ENCODE results near the gene MYBBP1A.

Gene MYBBP1A

DNA sequence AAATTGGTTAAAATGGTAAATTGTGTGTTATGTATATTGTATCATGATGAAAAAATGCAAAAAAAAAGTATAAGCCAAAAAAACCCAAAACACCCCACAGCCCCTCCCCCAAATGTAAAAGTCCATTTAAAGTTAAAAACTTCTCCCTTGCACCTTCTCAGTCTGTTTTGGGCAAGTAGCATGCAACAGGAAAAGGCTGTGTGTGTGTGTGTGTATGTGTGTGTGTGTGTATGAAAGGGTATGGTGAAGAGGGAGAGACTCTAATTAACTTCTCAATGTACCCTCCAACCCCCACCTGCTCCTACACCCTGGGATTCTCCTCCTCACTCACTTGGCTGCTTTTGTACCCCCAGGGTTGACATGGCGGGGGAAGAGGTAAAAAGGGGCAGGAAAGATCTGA is 14.4 kb upstream of the MYBBP1A start:
- ATAC-seq = no peak
- Mint-ChIP-seq H3K4me3 (no peak overlapping the region), H3K36me3 (ENCODE audit: low read depth) (no peaks in the 10 kb centered on the region), H3K4me1 (peaks cover 20% of the 10 kb centered on the region), H3K27me3 (peaks cover 9% of the 10 kb centered on the region), H3K27ac (no peak overlapping the region), H3K9me3 (no peaks in the 10 kb centered on the region)
- DNase-seq = no peak

DNA sequence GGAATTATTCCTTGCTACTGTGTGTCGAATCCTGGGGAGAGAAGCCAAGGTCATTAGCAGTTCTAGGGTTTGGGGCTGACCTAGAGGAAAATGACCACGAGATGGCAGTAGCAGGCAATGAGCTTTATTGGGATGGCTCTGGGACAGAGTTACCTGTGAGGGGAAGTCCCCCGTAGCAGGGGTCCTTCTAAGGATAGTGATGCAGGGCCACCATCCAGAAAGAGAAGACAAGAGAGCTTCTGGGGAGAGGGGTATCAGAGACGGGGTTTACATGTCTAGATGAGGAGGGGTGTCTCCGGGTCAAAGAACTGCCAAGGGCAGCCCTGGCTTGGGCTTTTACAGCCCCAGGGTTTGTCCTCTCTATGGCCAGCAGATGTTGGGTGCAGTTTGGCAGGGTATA is 11.6 kb upstream of the MYBBP1A start:
- Mint-ChIP-seq H3K4me1 (peaks cover 28% of the 10 kb centered on the region), H3K9me3 (no peaks in the 10 kb centered on the region), H3K27ac (no peak overlapping the region), H3K4me3 (no peak overlapping the region), H3K27me3 (peaks cover 3% of the 10 kb centered on the region), H3K36me3 (ENCODE audit: low read depth) (no peaks in the 10 kb centered on the region)
- ATAC-seq = peak; percentile 67
- DNase-seq = peak; percentile 62

DNA sequence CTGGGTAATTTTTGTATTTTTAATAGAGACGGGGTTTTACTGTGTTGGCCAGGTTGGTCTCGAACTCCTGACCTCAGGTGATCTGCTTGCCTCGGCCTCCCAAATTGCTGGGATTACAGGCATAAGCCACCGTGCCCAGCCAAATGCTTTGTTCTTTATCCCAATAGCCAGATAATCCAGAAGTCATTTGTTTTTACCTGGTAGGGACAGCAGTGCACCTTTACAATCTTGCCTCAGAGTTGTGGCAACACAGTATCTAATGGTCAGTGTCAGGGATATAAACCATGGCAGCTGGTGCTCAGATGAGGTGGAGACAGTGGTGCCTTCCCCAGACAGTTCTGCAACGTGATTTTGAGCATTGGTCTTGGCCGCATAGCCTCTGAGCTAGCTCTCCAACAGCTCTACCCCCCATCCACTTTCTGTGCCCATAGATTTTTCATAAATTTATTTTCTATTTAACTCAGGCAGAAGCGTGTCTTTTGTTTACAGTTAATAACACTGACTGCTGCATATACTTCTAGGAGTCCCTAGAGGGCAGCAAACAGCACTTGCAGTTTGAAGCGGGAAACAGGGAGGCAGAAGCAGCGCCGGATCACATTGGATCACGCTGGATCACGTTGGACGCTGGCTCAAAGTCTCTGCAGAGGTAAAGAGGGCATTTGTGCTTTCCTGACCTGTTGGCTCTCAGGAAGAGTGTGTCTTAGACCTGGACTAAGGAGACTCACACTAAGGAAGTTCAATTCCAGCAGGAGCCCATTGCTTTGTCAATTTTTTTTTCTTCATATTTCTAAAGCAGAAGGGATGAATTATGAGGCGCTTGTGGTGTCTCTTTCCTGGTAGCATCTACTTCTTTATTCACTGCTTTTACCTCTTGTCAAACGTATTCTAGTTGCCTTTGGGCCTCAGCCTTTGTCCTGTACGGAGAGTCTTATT is 10.3 kb upstream of the MYBBP1A start:
- H3K4me3 Mint-ChIP-seq = no peak overlapping the region
- no peaks in the 10 kb centered on the region for H3K9me3 Mint-ChIP-seq
- peak; percentile 52 for DNase-seq
- ATAC-seq = no peak
- H3K27me3 Mint-ChIP-seq = peaks cover 3% of the 10 kb centered on the region
- peaks cover 33% of the 10 kb centered on the region for H3K4me1 Mint-ChIP-seq
- H3K27ac Mint-ChIP-seq = peak overlapping the region; percentile 5
- no peaks in the 10 kb centered on the region for H3K36me3 Mint-ChIP-seq (ENCODE audit: low read depth)

DNA sequence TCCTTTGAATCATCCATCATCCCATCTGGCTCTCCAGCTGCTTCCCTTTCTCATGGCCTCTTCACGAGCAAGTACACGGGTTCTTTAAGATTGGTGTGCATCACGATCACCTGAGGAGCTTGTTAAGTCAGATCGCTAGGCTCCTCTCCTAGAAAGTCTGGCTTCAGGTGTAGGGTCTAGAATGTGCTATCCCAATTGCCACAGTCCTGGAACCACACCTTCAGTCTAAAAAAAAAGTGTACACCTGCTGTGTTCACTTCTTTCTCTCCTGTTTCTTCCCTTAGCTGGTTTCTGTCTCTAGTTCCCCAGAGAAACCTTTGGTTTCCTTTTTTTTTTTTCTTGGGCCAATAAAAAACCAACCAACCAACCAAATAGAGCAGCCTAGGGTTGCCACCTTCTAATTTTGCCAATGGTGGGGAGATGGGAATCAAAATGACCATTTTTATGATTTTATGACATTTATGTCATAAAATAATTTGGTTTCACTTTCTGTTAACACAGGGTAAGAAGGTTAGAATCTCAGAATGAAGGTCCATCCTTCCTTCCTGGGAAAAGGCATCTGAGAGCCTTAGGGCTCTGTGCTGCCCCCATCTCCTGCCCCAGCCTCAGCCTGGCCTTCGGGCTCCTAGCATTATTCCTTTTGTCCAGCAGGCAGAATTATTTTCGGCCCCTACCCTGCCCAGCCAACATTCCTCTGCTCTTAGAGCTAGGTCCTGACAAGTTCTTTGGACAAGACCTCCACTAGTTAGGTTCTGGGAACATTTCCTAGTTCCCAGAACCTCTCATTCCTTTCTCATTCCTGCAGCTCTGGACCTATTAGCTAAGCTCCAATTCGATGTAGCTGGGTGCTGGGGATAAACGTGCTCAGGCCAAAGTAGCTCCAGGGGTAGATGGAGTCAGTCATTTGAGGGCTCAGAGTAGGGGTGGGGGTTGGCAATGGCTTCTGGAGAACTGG is 7.1 kb upstream of the MYBBP1A start:
- Mint-ChIP-seq H3K27me3 (no peaks in the 10 kb centered on the region), H3K4me3 (no peak overlapping the region), H3K9me3 (no peaks in the 10 kb centered on the region), H3K4me1 (peaks cover 34% of the 10 kb centered on the region), H3K27ac (no peak overlapping the region), H3K36me3 (ENCODE audit: low read depth) (no peaks in the 10 kb centered on the region)
- DNase-seq = no peak
- no peak for ATAC-seq

DNA sequence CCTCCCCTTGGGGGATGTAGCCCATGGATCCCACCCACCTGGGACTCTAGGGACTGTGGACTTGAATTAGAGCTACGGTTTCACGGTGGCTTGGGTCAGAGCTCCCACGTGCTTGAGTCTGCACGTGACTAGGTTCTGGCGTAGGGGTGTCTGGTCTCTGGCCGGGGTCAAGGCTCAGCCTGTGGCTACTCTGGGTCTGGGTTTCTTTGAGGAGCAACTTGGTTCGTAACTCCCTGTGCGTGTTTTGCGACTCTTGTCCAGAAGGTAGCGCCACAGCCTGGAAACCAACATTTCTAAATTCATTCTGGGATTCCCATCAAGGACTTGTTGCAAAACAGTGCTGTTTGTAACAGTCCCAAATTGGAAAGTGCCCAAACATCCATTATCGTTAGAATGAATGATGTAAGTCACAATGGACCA is 5.7 kb upstream of the MYBBP1A start:
- H3K4me1 Mint-ChIP-seq = peaks cover 38% of the 10 kb centered on the region
- DNase-seq (no peak), ATAC-seq (no peak)
- H3K27ac Mint-ChIP-seq = no peak overlapping the region
- no peaks in the 10 kb centered on the region for H3K9me3 Mint-ChIP-seq
- no peak overlapping the region for H3K4me3 Mint-ChIP-seq
- no peaks in the 10 kb centered on the region for H3K36me3 Mint-ChIP-seq (ENCODE audit: low read depth)
- H3K27me3 Mint-ChIP-seq = no peaks in the 10 kb centered on the region

DNA sequence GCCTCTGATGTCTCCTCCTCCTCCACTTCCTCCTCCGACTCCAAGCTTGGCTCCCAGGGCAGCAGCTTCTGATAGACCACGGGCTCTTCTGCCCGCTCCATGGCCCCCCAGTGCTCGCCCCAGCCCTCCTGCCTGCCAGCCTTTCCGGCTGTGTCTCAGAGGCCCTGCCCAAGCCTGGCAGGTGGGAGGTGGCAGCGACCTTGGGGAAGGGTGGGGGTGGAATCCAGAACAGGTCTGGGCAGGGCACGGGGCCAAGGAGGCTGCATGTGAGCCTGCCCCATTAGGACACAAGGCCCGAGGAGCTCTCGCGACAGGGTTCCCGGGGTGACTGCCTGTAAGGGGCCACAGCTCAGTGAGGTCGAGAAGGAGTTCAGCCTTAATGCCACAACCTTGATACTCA is 5.2 kb upstream of the MYBBP1A start, which contains the start of gene GGT6:
Gene GGT6, minus strand, starts transcription at position 157 of the 400 bp plus-strand sequence. Its CDS starts 56 bp downstream, at position 101.
- Mint-ChIP-seq H3K4me1 (peaks cover 38% of the 10 kb centered on the region), H3K9me3 (no peaks in the 10 kb centered on the region), H3K4me3 (no peak within 1 kb of the TSS), H3K27me3 (no peaks in the 10 kb centered on the region), H3K27ac (no peak within 1 kb of the TSS), H3K36me3 (ENCODE audit: low read depth) (no peaks in the 10 kb centered on the region)
- DNase-seq (no peak), ATAC-seq (no peak)

DNA sequence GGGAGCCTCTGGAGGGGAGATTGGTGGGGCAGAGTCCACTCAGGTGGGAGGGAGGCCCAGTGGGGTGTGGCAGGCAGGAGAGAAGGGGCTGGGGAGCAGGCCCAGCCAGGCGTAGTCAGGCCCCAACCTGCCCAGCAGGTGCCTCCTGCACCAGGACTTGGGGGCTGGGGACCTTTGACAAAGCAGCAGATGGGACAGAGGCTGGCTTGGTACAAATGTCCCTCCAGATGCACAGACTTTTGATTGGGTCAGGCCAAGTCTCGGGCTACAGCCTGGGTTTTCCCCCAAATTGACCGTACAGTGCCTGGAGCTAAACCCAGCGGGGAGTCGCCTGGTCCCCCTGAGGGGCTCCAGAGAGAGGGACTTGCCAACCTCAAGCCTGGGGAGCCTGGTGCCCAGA is 4.8 kb upstream of the MYBBP1A start:
- no peak for DNase-seq
- H3K4me3 Mint-ChIP-seq = no peak overlapping the region

DNA sequence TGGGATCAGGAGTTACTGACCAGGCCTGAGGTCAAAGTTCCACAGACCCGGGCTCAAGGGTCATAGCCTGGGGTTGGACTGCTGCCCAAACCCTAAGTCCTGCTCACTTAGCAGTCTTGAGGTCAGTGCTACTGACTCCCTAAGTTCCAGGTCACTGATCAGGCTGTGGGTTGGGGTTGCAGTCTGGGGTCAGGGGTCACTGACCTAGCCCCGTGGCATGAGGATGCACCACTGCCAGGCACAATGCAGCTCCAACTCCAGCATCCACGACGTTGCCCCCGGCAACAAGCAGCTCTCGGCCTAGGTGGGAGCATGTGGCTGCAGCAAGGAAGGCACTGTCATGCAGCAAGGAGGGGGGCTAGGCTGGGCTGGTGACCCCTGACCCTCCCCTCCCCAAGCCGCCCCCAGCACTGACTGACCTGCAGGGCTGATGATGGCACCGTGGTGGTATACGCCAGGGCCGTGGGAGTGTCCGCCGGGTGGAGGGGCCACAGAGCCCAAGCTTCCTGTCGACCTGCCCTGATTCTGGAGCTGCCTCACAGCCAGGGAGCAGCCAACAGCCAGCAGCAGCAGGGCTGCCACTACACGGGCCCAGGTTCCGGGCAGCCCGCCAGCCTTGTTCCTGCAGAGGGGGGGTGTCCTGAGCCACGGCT is 4.1 kb upstream of the MYBBP1A start:
- ATAC-seq (no peak), DNase-seq (no peak)
- Mint-ChIP-seq H3K9me3 (no peaks in the 10 kb centered on the region), H3K36me3 (ENCODE audit: low read depth) (peaks cover 5% of the 10 kb centered on the region), H3K27ac (no peak overlapping the region), H3K27me3 (no peaks in the 10 kb centered on the region), H3K4me1 (peaks cover 44% of the 10 kb centered on the region), H3K4me3 (no peak overlapping the region)

More for the DNA sequence above, 4.8 kb upstream of the MYBBP1A start:
- no peaks in the 10 kb centered on the region for H3K27me3 Mint-ChIP-seq
- no peak for ATAC-seq
- no peaks in the 10 kb centered on the region for H3K9me3 Mint-ChIP-seq
- H3K27ac Mint-ChIP-seq = no peak overlapping the region
- H3K4me1 Mint-ChIP-seq = peaks cover 40% of the 10 kb centered on the region
- no peaks in the 10 kb centered on the region for H3K36me3 Mint-ChIP-seq (ENCODE audit: low read depth)

DNA sequence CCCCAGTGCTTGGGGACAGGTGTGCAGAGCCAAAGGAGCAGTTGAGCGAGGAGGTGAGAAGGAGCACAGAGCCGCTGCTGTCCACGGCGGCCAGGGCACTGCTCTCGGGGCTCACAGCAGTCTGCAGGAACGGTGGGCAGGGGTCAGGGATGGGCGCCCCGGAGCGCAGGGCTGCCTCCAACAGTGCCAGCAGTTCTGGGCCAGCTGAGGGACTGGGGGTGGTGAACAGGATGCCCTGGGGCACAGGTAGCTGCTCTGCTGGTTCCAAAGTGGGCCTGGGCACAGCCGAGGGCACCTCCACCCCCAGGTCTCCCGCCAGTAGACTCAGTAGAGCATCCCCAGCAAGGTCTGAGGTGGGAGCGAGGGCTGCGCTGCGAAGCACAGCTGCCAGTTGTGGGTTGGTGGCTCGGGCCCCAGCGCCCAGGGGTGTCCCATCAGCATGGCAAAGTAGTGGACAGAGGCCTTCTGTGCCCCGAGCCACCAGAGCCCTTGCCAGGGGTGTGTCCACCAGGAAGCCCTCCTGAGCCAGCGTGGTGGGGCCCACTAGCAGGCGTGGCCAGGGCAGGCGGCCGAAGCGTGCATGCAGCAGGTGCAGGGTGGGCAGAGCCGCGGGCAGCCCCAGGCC is 3.3 kb upstream of the MYBBP1A start:
- peak overlapping the region; percentile 11 for H3K4me3 Mint-ChIP-seq
- no peaks in the 10 kb centered on the region for H3K27me3 Mint-ChIP-seq
- no peak for ATAC-seq
- no peaks in the 10 kb centered on the region for H3K9me3 Mint-ChIP-seq
- peaks cover 13% of the 10 kb centered on the region for H3K36me3 Mint-ChIP-seq (ENCODE audit: low read depth)
- no peak overlapping the region for H3K27ac Mint-ChIP-seq
- peaks cover 47% of the 10 kb centered on the region for H3K4me1 Mint-ChIP-seq
- no peak for DNase-seq

DNA sequence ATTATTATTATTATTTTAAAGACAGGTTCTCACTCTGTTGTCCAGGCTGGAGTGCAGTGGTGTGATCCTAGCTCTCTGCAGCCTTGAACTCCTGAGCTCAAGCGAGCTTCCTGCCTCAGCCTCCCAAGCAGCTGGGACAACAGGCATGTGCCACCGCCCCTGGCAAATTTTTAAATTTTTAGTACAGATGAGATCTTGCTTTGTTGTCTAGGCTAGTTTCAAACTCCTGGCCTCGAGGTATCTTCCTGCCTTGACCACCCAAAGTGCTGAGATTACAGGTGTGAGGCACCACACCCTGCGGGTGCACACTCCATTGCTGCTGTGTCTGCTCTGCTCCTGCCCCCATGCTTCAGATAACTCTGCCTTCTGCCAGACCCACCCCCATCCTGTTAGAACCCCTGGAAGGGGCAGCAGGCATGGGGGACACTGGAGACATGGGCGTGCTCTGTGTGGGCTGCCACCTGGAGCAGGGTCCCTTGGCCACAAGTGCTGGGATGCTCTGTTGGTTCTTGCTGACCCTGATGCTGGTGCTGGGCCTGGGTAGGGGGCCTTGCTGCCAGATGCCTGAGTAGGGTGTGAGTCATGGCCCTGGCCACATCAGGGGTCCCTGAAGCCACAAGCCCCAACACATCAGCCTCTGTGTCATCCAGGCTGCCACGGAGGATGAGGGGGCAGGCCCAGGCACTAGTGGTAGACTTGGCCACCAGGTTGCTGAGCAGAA is 2.6 kb upstream of the MYBBP1A start:
- ATAC-seq (no peak), DNase-seq (no peak)
- H3K27ac Mint-ChIP-seq = no peak overlapping the region
- no peaks in the 10 kb centered on the region for H3K27me3 Mint-ChIP-seq
- peaks cover 42% of the 10 kb centered on the region for H3K4me1 Mint-ChIP-seq
- peak overlapping the region; percentile 11 for H3K4me3 Mint-ChIP-seq
- H3K36me3 Mint-ChIP-seq (ENCODE audit: low read depth) = peaks cover 13% of the 10 kb centered on the region
- no peaks in the 10 kb centered on the region for H3K9me3 Mint-ChIP-seq

DNA sequence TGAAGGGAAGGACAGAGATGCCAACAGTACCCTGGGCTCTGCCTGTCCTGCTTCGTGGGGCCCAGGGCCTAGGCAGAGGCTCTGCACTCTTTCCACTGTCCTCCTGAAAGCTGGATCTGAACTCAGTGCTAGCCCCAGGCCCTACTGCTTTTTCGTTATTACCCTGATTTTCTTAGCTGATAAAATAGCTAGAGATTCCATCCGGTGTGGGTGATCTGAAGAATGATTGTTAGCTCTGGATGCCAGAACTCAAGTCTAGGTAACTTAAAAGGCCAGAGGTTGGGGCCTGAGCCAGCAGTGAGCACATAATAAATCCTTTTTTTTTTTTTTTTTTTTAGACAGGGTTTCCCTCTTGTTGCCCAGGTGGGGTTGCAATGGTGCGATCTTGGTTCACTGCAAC is 1.8 kb upstream of the MYBBP1A start:
- Mint-ChIP-seq H3K4me1 (peaks cover 34% of the 10 kb centered on the region), H3K9me3 (no peaks in the 10 kb centered on the region), H3K27me3 (no peaks in the 10 kb centered on the region), H3K4me3 (no peak overlapping the region), H3K36me3 (ENCODE audit: low read depth) (peaks cover 18% of the 10 kb centered on the region), H3K27ac (no peak overlapping the region)
- ATAC-seq (no peak), DNase-seq (no peak)

DNA sequence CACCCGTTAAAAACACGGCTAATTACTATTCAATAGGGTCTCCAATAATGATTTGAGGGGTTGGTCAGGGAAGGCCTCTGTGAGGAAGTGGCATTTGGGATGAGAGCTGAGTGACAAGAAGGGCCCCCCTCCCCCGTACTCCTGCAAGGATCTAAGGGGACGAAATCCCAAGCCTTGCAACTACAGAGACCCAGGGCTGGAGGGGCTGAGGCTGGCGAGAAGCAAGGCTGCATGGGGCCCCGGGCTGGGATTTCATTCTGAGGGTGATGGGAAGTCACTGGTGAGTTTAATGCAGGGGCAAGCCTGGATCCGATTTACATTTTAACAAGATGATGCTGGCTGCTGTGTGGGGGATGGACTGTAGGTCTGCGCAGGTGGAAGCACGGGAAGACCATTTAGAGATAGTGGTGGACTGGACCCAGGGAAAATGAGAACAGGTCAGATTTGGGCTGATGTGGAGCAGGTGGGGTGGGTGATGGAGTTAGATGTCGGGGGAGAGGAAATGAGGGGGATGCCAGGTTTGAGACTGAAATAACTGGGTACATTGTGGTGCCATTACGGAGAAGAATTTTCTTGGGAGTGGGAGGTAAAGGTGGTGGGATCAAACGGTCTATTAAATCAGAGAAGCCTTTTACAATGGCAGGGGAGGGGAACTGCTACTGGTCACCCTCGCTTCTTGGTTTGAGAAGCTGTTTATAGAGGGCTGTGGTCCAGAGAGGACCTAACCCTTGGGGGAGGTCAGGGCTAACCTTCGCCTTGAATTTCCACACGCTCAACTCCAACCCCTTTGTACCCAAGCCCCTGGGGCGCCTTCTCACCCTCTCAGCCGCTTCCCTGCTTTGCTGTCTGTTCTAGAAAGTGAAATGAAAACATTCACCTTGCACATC is 932 bp upstream of the MYBBP1A start:
- peaks cover 26% of the 10 kb centered on the region for H3K36me3 Mint-ChIP-seq (ENCODE audit: low read depth)
- H3K9me3 Mint-ChIP-seq = no peaks in the 10 kb centered on the region
- peaks cover 28% of the 10 kb centered on the region for H3K4me1 Mint-ChIP-seq
- peak overlapping the region; percentile 95 for H3K4me3 Mint-ChIP-seq
- H3K27me3 Mint-ChIP-seq = no peaks in the 10 kb centered on the region
- DNase-seq (no peak), ATAC-seq (no peak)
- H3K27ac Mint-ChIP-seq = peak overlapping the region; percentile 83

All from activated naive CD8-positive, alpha-beta T cell treated with anti-CD3 and anti-CD28 coated beads, Interleukin-2, amount 50 U/mL, for 24 hours (primary cell).